ENCODE data around the gene SSU72. TPM values are rescaled to one million over a fixed set of nuclear protein-coding genes. Genes with fewer than 3 reads are reported as not detected.
"Not testable (repeated sequence)": the region's sequence is repeated elsewhere in the genome, so short reads cannot be mapped to it uniquely, and the experiment has no call there.

SSU72 gene
- polyA plus RNA-seq, 1 donor, result 92.1 TPM

- no peak for DNase-seq
Measured at GRCh38 chr1:1558591-1558990, 16.1 kb downstream of the SSU72 start.

- not testable (repeated sequence) for DNase-seq
Measured at GRCh38 chr1:1557688-1558087, 17.0 kb downstream of the SSU72 start.

GRCh38 chr1:1556961-1557360 is 17.7 kb downstream of the SSU72 start:
- DNase-seq, result not testable (repeated sequence)

GRCh38 chr1:1556505-1556904 is 18.2 kb downstream of the SSU72 start:
- no peak for DNase-seq

- no peak for DNase-seq
Measured at GRCh38 chr1:1554926-1555915, 19.4 kb downstream of the SSU72 start.

- DNase-seq, result no peak
Measured at GRCh38 chr1:1554550-1554925, 20.1 kb downstream of the SSU72 start.

GRCh38 chr1:1553821-1554494 is 20.7 kb downstream of the SSU72 start:
- no peak for DNase-seq

- DNase-seq, result no peak
Measured at GRCh38 chr1:1552263-1552639, 22.4 kb downstream of the SSU72 start.

- DNase-seq, result no peak
Measured at GRCh38 chr1:1551524-1552262, 23.0 kb downstream of the SSU72 start.

GRCh38 chr1:1550591-1551432 is 23.9 kb downstream of the SSU72 start:
- no peak for DNase-seq

- no peak for DNase-seq
Measured at GRCh38 chr1:1550087-1550486, 24.6 kb downstream of the SSU72 start.

GRCh38 chr1:1548591-1548990 is 26.1 kb downstream of the SSU72 start:
- no peak for DNase-seq

- DNase-seq, result no peak
Measured at GRCh38 chr1:1547476-1547875, 27.2 kb downstream of the SSU72 start.

- DNase-seq, result no peak
Measured at GRCh38 chr1:1547011-1547410, 27.7 kb downstream of the SSU72 start.

- no peak for DNase-seq
Measured at GRCh38 chr1:1545946-1546737, 28.5 kb downstream of the SSU72 start.

- DNase-seq, result no peak
Measured at GRCh38 chr1:1544544-1544943, 30.1 kb downstream of the SSU72 start.

GRCh38 chr1:1543706-1544099 is 31.0 kb downstream of the SSU72 start:
- no peak for DNase-seq

- no peak for DNase-seq
Measured at GRCh38 chr1:1542766-1543705, 31.6 kb downstream of the SSU72 start.

GRCh38 chr1:1541956-1542765 is 32.5 kb downstream of the SSU72 start:
- no peak for DNase-seq
